Calu3 (cell line): Measurements from ENCODE around the gene C20orf204. TPM values are rescaled to one million over a fixed set of nuclear protein-coding genes. Genes with fewer than 3 reads are reported as not detected.

Experiments used
- BruUV-seq: library from RNA; stranded (reverse); fragments of 400-500 nt; replicated peaks from 2 replicates; lab custom pipeline; 2021; lab: Mats Ljungman, UMichigan
- CTCF ChIA-PET: fragments of 300-600 bp; sonication (Branson Sonifier 250); formaldehyde crosslinking; loops from one replicate; lab custom pipeline; 2022; ENCODE audit warnings: antibody characterized with exemption; lab: Charles Lee
- DNase-seq: peaks from one replicate; pipeline ENCODE4 v3.0.0; 2022
- H3K27ac Mint-ChIP-seq: one replicate; pipeline ENCODE4 v1.8.0; 2022; ENCODE audit warnings: mixed read lengths; ENCODE audit not compliant: unreplicated experiment
- H3K27me3 Mint-ChIP-seq: one replicate; pipeline ENCODE4 v1.8.0; 2022; ENCODE audit warnings: mixed read lengths; ENCODE audit not compliant: unreplicated experiment
- H3K36me3 Mint-ChIP-seq: one replicate; pipeline ENCODE4 v1.8.0; 2022; ENCODE audit warnings: mild to moderate bottlenecking, moderate library complexity, mixed read lengths; ENCODE audit not compliant: insufficient read depth, unreplicated experiment
- H3K4me1 Mint-ChIP-seq: one replicate; pipeline ENCODE4 v1.8.0; 2022; ENCODE audit warnings: mild to moderate bottlenecking, low read depth, mixed read lengths; ENCODE audit not compliant: unreplicated experiment
- H3K4me3 Mint-ChIP-seq: one replicate; pipeline ENCODE4 v1.8.0; 2022; ENCODE audit warnings: mild to moderate bottlenecking, low read depth, moderate library complexity, mixed read lengths; ENCODE audit not compliant: unreplicated experiment
- H3K9me3 Mint-ChIP-seq: one replicate; pipeline ENCODE4 v1.8.0; 2022; ENCODE audit warnings: low read depth, mixed read lengths; ENCODE audit not compliant: unreplicated experiment
- intact Hi-C: fragments of 100-400 bp; cut with micrococcal nuclease; formaldehyde crosslinking; loops from one replicate; pipeline ENCODE4 v1.10.0; 2022; ENCODE audit not compliant: unreplicated experiment
- total RNA-seq: library from RNA; stranded (reverse); gene quantifications from 2 replicates; pipeline ENCODE4 v1.2.3, GENCODE V29; 2022
- TF ChIP-seq, protein P1 (sequence below): fragments of 200-600 bp; IDR thresholded peaks from one replicate; pipeline ENCODE4 v1.8.0; 2022; ENCODE audit warnings: antibody characterized with exemption; ENCODE audit not compliant: unreplicated experiment

C20orf204 gene
- total RNA-seq, 1 experiment from 2014 or later, result 5.0 TPM

DNA sequence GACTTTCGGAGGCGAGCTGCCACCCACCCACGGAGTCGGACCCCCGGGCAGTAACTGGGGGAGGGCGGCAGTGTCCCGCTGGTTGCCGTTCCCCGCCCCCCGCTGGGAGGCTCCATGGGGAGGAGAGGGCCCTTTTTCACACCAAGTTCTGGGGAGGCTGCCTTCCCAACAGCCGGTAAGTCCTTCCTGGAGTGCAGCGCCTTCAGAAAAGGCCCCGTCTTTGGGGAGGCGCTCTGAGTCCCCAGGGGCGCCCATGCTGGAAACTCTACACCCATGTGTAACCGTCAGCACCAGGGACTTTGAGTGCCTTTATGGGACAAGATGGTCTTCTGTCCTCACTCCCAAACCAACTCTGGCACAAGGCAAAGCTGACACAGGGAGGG, 13.9 kb downstream of the C20orf204 start:
- Mint-ChIP-seq H3K4me3 (no peak overlapping the region), H3K9me3 (no peaks in the 10 kb centered on the region), H3K4me1 (peaks cover 5% of the 10 kb centered on the region), H3K36me3 (peaks cover 5% of the 10 kb centered on the region), H3K27ac (no peak overlapping the region), H3K27me3 (peaks cover 88% of the 10 kb centered on the region)
- CTCF ChIA-PET, result no interaction called here
- BruUV-seq, result no TSS peak
- DNase-seq, result no peak
- TF ChIP-seq, protein P1, sequence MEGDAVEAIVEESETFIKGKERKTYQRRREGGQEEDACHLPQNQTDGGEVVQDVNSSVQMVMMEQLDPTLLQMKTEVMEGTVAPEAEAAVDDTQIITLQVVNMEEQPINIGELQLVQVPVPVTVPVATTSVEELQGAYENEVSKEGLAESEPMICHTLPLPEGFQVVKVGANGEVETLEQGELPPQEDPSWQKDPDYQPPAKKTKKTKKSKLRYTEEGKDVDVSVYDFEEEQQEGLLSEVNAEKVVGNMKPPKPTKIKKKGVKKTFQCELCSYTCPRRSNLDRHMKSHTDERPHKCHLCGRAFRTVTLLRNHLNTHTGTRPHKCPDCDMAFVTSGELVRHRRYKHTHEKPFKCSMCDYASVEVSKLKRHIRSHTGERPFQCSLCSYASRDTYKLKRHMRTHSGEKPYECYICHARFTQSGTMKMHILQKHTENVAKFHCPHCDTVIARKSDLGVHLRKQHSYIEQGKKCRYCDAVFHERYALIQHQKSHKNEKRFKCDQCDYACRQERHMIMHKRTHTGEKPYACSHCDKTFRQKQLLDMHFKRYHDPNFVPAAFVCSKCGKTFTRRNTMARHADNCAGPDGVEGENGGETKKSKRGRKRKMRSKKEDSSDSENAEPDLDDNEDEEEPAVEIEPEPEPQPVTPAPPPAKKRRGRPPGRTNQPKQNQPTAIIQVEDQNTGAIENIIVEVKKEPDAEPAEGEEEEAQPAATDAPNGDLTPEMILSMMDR, result no peak
- intact Hi-C loops, result loop anchor here (10.0 kb wide), 1 partner anchor 155 kb away; the partner anchor contains the start of gene DNAJC5

DNA sequence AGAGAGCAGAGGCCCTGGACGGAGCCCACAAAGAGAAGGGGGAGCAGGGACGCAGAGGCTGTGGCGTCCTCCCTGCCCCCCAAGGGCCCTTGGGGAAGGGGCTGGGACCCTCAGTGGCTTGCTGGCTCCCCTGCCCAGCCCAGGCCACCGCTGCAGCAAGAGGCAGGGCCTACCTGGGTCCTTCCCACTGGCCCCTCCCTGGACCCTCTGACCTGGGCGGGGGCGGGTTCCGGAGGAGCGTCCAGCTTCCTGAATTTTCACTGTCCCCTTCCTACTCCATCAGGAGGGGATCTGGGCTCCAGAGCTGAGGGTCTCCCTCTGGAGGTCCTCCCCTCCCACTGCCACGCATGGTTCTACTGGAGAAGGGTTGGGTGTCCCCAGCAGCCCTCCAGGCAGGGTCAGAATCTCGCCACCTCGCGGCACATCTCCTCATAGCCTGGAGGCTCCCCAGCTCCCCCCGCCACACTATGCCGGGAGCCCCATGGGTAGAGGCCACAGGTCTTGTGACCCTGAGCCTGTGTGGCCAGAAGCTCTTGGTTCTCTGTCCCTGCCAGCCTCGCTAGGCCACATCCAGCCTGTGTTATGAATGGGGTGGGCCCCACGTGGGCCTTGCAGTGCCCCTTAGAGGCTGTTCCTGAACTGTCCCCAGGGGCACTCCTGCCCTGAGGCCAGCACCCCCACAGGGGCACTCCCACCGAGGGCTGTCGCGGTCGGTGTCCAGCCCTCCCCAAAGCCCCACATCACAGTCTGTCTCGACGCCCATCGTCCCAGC, 14.5 kb downstream of the C20orf204 start:
- BruUV-seq, result no TSS peak
- TF ChIP-seq, protein P1, result no peak
- peaks cover under 1% of the 10 kb centered on the region for H3K36me3 Mint-ChIP-seq
- no peak for DNase-seq
- no peaks in the 10 kb centered on the region for H3K9me3 Mint-ChIP-seq
- CTCF ChIA-PET, result interaction anchor here (3.0 kb wide), 1 partner anchor 12 kb away, joined by 13 read pairs; no protein-coding TSS in a partner anchor
- H3K4me1 Mint-ChIP-seq, result no peaks in the 10 kb centered on the region
- H3K27me3 Mint-ChIP-seq, result peaks cover 88% of the 10 kb centered on the region
- H3K4me3 Mint-ChIP-seq, result no peak overlapping the region
- no peak overlapping the region for H3K27ac Mint-ChIP-seq
- intact Hi-C loops, result loop anchor here (10.0 kb wide), 1 partner anchor 156 kb away; the partner anchor contains the start of gene DNAJC5

DNA sequence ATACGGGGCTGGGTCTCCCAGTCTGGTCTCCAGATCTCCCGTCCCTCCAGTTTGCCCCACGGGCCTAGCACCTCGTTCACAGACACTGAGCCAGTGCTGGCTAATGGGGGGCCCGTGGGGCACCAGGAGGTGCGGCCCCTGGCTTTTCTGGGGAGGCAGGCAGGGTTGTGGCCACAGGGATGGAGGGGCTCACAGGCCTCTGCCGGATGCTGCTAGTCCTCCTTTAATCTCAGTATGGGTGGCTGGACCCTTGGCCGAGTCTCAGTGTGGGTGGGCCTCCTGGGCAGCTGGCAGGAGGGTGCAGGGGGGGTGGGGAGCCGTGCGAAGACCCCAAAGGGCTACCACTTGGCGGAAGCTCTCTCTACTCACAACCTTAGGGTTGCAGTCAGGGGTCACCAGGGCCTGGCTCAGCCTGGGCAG, 15.1 kb downstream of the C20orf204 start:
- Mint-ChIP-seq H3K4me3 (no peak overlapping the region), H3K4me1 (no peaks in the 10 kb centered on the region), H3K27me3 (peaks cover 88% of the 10 kb centered on the region), H3K36me3 (no peaks in the 10 kb centered on the region), H3K27ac (no peak overlapping the region), H3K9me3 (no peaks in the 10 kb centered on the region)
- CTCF ChIA-PET, result interaction anchor here (3.0 kb wide), 1 partner anchor 13 kb away, joined by 13 read pairs; no protein-coding TSS in a partner anchor
- DNase-seq, result no peak
- TF ChIP-seq, protein P1, result no peak
- intact Hi-C loops, result loop anchor here (10.0 kb wide), 1 partner anchor 156 kb away; the partner anchor contains the start of gene DNAJC5
- no TSS peak for BruUV-seq

DNA sequence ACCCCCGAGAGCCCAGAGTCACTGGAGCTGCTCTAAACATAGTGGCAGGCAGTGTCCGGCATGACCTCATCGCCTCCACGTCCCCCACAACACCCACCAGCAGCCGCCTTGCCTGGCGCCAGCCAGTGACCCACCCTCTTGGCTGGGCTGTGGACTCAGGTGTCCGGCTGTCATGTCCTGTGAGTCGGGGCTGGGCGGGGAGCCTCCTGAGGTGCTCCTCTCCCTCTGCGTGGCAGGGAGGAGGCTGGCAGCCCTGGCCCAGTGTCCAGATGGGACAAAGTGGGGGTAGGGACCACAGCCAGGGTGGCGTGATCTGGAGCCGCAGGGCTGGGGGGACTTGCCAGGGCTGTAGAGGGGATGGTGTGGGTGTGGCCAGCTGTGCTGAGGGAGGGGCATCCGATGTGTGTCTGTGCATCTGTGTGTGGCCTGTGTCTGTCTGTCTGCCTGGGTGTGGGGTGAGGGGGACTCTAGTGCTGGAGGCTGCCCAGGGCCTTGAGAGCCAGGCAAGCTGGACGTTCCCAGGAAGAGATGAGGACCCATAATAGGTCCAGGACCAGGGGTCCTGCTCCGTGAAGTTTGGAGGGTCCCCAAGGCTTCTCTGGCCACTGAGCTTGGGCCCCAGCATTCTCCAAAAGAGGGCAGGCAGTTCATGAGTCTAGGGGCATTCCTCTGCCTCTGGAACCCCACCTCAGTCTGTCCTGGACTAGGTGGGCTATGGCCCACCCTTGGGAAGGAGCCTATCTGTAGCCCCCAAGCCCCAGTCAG, 15.8 kb downstream of the C20orf204 start:
- DNase-seq, result no peak
- no peak overlapping the region for H3K4me3 Mint-ChIP-seq
- no TSS peak for BruUV-seq
- no peaks in the 10 kb centered on the region for H3K9me3 Mint-ChIP-seq
- peaks cover 81% of the 10 kb centered on the region for H3K27me3 Mint-ChIP-seq
- H3K27ac Mint-ChIP-seq, result no peak overlapping the region
- CTCF ChIA-PET, result interaction anchor here (2.7 to 3.0 kb wide), 2 partner anchors 11 to 13 kb away, joined by 7 to 13 read pairs; partner anchors contain the start of gene TCEA2
- H3K36me3 Mint-ChIP-seq, result no peaks in the 10 kb centered on the region
- H3K4me1 Mint-ChIP-seq, result no peaks in the 10 kb centered on the region
- TF ChIP-seq, protein P1, result no peak
- intact Hi-C loops, result loop anchor here (10.0 kb wide), 1 partner anchor 157 kb away; the partner anchor contains the start of gene DNAJC5
